Inflammatory macrophage treated with lipopolysaccharide for 4 hours (primary cell): Measurements from ENCODE around the gene DTNB.
"Not testable (repeated sequence)": the region's sequence is repeated elsewhere in the genome, so short reads cannot be mapped to it uniquely, and the experiment has no call there.

Source experiments
- DNase-seq: peaks from one replicate; pipeline ENCODE4 v3.0.0-alpha.2; 2020

The DTNB gene

DNA sequence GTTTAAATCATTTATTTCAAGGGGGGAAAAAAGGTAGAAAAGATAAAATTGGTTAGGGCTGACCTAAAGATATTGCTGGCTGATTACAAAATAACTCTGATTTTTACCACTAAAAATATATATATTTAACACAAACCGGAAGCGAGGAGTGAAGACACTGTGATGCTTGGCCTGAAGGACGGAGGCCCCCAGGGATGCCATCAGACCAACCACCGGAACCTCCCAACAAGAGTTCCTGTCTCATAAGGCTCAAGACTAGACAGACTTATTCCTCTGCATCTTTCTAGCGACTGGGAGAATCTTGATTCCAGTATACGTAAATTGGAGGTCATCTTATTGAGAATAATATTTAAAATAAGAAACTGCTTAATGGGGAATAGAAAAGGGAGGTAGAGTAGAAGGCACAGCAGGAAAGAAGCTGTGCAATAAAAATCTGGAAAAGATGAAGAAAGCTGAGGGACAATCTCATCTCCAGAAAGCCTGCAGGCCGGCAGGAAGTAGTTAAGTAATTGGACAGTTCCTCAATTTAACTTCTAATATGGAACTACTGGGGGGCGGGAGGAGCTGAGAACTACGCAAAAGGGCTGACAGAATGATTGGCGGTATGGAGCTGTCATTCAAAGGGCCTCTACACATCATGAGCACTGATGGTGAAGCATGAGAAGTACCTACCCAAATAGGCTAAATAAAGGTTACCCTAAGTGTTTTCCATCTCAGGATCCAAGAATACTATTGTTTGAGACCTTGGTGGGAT, 91.1 kb downstream of the DTNB start:
- DNase-seq, result peak; percentile 89

DNA sequence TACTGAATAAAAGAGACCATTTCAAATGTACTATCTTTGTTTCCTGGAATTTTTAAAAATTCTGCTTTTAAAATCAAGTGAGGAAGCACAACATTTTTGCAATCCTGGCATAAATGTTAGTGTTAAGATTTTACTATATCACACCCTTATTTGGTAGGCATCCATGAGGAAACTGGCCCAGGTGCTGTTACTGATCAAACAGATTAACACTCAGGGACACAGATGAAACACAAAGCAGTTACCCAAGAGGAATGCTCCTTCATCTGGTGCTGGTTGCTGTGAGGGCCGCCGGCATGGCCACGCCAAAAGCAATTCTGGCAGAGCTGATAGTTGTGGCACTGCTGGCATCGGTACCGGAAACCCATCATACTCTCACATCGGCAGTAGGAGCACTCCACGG, 96.8 kb downstream of the DTNB start:
- no peak for DNase-seq

DNA sequence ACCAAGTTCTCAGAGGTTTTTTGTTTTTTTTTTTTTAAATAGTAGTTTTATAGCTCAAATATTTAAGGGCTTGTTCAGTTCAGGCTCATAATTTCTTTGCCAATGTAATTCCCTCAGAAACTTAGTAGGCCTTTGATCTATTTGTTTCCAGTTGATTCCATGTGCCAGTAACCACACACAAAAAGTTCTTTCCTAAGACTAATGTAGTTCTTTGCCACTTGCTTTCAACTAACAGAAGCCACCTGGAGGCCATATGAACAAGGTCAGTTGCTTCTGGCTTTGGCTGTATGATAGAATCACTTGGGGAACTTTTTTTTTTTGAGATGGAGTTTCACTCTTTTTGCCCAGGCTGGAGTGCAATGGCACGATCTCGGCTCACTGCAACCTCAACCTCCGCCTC, 100.7 kb downstream of the DTNB start:
- DNase-seq, result no peak

DNA sequence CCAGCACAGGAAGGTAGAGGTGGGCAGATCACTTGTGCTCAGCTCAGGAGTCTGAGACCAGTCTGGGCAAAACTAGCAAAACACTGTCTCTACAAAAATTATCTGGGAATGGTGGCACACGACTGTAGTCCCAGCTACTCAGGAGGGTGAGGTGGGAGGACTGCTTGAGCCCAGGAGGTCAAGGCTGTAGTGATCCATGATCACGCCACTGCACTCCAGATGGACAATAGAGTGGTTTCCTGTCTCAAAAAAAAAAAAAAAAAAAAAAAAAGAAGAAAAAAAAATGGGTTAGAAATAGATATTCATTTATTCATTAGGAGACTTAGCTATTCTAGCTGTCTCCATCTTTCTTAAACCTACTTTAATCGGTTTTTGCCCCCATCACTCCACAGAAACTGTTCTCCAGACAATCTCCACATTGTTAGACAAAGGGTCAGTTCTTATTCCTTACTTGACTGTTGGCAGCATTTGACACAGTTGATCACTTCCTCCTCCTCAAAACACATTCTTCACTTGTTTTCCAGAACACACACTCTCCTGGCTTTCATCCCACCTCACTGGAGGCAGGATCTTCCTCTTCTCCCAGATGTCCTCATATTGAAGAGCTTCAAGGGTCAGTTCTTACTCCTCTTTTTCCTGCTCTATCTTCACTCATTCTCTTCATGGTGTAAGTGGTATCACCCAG, 103.1 kb downstream of the DTNB start:
- no peak for DNase-seq

DNA sequence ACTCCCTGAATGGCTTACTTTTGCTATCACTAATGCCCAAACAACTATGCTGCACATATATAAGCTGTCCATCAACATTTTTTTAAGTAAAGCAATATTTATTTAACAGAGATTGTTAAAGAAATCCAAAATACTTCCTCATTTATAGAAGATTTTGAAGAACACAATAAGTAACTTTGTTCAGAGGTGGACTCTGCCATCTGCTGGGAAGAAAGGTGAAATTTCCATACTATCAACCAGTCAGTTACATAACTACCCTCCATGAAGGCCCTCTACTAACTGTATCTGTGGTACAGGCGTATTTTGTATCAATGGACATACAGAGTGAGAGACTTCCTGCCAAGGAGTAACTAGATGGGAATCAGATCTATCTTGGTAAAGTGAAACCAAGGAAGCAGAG, 106.0 kb downstream of the DTNB start:
- DNase-seq, result peak; percentile 78

DNA sequence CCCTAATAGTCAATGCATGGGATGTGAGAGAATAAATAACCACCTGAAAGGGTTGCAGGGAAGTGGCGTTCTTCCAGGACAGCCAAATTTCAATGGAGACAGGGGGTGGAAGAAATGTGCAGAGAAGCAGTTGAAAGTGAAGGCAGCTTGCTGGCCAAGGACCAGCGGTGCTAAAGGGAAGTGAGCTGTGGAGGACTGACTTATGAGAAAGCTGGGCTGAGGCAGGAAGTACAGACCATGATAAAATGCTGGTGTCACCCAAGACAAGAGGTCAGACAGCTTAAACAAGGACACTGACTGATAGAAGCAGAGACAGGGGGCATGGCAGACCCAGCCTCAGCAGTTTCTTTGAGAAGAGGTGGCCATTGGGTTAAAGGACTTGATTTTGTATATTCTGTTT, 106.7 kb downstream of the DTNB start:
- DNase-seq, result peak; percentile 89

DNA sequence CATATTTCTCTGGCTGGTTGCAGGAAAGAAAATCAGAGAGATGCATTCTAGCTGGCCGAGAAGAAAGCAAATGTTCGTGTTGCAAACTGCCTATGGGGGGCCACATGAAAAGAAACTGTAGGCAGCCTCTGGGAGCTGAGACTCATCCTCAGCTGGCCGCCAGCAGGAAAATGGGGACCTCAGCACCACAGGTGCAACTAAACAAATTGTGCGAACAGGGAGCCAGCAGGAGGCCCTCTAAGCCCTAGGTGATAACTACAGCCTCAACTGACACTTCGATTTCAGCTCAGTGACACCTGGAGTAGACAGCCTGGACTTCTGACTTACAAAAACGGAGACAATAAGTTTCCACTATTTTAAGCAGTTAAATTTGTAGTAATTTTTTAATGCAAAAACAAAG, 107.3 kb downstream of the DTNB start:
- no peak for DNase-seq

DNA sequence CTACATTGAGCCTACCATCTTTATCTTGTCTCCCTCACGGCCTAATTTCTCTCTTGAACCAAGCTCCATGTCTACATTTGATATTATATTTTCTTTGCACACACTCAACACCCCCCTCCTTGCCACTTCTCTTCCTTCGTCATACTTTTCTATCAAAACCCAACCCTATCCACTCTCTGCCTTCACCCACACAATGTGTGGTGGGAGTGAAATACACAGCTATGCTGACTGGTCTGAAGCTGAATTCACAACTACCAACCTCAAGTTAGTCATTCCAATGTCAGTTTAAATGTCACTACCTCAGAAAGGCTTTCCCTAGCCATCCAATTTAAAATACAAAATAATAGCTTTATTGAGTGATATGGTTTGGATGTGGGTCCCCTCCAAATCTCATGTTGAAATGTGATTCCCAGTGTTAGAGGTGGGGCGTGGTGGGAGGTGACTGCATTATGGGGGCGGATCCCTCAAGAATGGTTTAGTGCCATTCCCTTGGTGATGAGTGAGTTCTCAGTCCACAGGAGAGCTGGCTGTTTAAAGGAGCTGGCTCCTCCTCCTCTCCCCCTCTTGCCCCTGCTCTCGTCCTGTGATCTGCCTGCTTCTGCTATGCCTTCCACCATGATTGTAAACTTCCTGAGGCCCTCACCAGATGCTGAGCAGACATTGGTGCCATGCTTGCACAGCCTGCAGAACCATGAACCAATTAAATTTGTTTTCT, 112.1 kb downstream of the DTNB start:
- DNase-seq, result peak; percentile 44

DNA sequence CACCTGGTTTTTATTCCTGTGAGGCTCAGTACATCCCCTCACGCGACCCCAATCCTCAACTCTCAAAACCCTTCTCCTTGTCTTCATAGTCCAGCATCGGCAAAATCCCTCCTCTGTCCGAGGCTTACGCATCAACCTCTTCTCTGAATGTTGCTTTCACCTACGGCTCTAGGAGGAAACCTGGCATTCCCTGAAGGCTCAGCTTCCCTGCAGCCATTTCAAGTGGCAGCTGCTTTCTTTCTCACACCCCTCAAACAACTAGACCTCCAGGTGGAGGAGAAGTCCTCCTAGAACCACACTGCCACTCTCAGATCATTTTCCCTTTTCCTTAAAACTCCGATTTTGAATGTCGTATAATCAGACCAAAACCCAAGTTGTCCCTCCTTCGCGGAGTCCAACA, 114.2 kb downstream of the DTNB start:
- DNase-seq, result no peak

DNA sequence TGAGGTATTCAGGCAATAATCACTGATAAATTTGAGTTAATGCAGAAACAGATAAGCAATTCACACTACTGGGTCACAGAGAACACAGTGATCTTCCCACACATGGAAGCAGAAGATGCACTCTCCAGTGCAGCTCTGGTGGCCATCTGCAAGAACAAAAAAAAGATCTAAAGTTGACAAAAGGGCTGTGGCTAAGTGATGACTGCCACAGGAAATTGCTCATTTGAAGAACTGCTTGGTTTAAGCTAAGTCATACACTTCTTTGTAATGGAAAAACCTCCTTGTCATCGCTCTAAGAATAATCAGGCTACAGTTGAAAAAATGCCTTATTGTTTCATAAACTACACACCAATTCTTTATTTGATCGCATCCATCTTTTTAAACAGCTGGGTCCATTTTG, 115.1 kb downstream of the DTNB start:
- DNase-seq, result peak; percentile 96

DNA sequence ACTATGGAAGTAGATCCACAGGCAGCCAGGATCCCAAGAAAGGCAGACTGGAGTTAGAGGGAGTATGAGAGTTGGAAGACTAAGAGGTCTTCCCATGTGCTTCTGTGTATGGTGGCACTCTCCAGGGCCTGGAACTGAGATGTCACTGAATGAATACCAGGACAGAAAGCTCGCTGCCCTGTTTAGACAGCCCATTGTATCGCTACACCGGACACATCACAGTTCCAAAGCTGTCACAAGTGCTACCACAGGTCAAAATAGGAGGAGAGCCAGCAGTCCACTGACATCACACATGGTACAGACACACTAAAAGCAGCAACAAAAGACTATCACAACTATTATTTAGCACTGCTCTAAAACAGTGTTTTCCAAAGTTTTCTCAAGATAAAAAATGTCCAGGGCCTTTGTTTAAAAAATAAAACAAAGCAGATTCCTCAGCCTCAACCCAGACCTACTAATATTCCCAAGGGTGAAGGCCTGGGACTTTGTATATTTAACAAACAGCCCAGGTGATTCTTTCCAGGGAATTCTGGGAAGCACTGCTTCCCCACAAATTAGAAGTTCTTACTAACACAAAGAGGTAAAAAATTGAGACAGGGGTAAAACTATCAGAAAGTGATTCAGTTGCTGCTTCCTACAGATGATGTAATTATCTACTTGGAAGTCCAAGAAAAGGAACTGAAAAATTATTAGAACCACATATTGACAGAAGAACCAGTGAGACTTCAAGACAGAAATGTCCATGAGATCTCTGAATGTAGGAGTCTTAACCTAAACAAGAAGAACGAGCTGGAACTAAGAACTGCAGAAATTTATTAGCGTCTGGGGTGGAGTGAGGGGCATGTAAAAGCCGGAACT, 116.0 kb downstream of the DTNB start:
- peak; percentile 85 for DNase-seq

DNA sequence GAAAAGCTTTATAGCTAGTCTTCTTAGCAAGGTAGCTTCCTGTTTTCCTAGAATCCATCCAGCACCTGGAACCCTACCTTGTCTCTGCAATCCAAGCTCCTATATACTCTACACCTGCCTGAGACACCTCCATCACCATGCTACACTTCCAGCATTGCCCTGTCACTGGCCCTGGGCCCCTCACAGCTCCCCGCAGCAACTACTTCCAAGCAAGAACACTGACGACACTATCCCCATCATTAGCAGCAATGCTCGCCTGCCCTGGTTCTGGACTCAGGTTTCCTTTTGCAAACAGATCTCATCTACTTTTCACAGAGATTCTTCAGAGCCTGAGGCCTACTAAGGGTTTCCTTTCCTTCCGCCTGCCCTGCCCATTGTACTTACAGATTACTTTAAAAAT, 121.1 kb downstream of the DTNB start:
- DNase-seq, result no peak

DNA sequence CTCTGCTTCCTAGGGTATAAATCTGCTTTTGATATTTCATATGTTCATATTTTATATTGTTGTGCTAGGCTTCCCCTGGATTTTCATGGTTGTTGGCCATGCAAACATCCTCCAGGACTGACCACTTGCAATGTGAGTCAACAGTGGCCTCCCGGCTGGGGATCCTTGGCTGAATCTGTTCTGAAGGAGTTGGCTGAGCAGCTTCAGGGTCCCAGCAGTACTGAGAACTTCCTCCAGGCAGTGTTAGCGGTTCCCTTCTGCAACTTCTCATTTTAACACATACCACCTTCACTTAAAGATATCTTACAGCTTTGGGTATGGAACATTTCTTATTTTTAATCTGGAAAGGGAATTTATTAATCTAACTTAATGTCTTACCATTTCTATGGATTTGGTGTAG, 122.1 kb downstream of the DTNB start:
- DNase-seq, result peak; percentile 34

DNA sequence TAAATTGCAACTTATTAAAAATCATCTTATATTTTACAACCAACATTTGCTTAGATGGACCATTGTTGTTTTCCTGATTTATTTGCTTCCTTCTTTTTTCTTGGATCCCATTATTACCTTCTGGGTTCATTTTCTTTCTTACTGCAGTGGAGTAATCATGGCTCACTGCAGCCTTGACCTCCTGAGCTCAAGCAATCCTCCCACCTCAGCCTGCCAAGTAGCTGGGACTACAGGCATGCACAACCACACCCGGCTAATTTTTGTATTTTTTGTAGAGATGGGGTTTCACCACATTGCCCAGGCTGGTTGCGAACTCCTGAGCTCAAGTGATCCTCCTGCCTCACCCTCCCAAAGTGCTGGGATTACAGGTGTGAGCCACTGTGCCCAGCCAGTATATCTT, 123.8 kb downstream of the DTNB start:
- not testable (repeated sequence) for DNase-seq

DNA sequence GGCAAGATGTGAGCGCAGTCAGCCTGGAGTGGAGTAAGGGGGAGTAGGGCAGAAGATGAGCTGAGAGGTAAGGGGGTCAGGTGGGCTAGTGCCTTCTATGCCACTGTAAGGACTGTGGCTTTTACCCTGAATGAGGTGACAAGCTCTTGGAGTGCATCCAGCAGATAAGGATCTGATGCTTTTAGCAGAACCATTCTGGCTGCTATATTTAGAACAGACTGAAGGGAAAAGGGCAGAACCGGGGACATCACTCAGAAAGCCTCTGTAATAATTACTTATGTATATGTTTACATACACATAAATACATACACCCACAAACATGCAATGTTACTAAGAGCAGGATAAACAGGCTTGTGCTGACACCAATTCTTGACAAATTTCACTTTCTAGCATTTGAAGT, 124.8 kb downstream of the DTNB start:
- DNase-seq, result no peak

DNA sequence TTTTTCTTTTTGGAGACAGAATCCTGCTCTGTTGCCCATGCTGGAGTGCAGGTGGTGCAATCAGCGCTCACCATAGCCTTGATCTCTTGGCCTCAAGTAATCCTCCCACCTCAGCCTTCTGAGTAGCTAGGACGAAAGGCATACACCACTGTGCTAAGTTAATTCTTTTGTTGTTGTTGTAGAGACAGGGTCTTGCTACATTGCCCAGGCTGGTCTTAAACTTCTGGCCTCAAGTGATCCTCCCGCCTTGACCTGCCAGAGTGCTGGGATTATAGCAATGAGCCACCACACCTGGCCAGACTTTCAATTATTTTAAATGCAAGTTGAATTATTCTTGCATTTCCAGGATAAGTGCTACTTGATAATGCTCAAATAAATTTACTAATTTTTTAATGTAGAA, 126.5 kb downstream of the DTNB start:
- DNase-seq, result no peak

DNA sequence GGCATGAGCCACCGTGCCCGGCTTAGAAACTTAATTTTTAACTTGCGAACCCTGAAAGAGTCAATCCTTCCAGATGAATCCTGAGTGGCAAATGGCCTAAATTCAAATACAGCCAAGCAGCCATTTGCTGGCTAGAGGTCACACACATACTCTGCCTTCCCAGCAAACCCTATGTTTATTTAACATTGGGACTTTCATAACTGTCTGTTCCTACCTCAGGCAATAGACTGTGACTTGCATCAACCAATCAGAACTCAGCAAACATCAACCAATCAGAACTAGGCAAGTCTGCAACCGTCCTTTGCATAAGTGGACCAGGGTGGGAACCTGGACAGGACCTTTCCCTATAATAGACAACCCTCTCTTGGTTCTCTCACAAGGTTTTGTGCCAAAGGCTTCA, 127.5 kb downstream of the DTNB start:
- DNase-seq, result no peak

DNA sequence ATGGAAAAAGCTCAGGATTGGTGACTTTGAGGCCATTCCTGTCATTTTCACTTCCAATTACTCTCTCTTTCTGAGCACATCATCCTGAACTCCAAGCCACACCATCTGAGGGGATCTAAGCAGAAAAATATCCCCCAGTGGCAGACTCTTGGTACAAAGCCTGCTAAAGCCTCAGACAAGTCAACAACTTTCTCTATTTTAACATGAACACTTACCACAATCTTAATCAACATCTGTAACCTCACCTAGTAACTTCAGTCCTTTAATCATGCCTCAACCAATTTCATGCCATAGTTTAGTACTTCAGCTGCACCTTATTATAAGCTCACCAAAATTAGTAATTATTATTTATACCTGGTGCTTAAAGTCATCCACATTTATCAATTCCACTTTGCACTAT, 128.9 kb downstream of the DTNB start:
- DNase-seq, result no peak

DNA sequence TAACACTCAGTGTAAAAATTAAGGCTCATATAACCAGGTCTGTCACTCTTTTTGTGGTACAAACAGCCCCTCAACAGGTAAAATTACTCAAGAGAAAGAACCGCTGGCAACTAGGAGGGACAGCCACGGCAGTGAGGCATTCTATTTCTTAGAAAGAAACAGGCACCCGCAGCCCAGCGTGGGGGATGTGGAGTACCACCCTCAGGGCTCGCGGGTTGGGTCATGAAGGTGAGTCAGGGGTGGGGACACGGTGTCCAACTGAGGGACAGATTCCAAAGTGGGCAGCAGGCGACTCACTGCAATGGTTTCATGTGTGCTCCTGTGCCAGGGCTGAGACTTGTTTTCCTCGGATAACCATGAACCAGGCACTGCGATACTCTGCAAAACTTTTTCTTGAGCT, 129.4 kb downstream of the DTNB start:
- no peak for DNase-seq

DNA sequence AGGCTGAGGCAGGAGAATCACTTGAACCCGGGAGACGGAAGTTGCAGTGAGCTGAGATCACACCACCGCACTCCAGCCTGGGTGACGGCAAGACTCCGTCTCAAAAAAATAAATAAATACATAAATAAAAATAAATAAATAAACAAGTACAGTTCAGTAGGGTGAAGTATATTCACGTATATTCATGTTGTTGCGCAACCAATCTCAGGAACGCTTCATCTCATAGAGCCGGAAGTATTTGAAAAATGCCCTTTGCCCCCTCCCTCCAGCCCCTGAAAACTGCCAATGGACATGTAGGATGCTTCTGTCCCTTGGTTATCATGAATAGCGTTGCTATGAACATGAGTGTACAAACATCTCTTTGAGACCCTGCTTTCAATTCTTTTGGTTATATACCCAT, 132.0 kb downstream of the DTNB start:
- DNase-seq, result no peak

DNA sequence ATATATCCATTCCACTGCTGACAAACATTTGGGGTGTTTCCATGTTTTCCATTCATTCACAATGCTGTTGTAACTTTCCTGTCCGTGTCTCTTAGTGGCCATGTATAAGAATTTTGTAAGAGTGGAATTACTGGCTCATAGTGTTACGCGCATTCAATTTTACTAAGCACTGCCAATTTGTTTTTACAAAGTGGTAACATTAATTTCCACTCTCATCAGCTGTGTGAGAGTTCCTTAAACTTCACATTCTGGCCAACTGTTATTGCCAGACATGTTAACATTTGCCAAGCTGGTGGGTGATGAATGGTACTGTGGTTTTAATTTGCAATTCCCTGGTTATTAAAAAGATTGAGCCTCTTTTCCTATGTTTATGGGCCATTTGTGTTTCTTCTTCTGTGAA, 134.2 kb downstream of the DTNB start:
- peak; percentile 60 for DNase-seq

DNA sequence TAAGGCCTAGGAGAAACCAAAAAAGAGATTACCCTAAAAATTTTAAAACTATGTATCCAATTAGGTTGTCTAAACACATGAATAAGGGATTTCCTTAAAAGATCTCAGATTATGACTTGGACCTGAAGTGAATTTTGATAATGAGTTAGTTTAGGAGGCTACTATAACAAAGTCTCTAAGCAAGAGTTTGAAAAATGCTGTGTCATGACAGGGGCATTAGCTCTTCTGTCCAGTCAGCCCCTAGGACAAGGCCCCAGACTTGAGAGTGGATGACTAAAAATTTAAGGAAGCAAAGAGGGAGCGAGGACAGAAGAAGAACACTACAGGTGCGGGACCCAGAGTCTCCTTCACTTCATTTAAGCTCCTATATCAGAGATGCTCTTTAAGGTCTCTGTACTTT, 135.9 kb downstream of the DTNB start:
- DNase-seq, result no peak
